Right lobe of liver (tissue), 6 donors: ENCODE data around the gene ATG7. TPM values are rescaled to one million over a fixed set of nuclear protein-coding genes. Genes with fewer than 3 reads are reported as not detected.

Experiments
- ATAC-seq, 4 donors: fragments of 200-7000 bp; cut with Tn5 transposase; one replicate each; pipeline ENCODE4 v1.9.1; 2020; ENCODE audit warnings: mild to moderate bottlenecking in 4 of 4, moderate library complexity in 4 of 4
- DNase-seq, 3 donors: peaks; one replicate each; pipeline ENCODE4 v3.0.0-alpha.2; 2020
- H3K27ac ChIP-seq, 3 donors: fragments of 200-600 bp; one replicate each; pipeline ENCODE4 v1.8.0; 2022
- H3K27me3 ChIP-seq, 2 donors: fragments of 200-600 bp; one replicate each; pipeline ENCODE4 v1.8.0; 2022
- H3K36me3 ChIP-seq, 4 donors: fragments of 200-600 bp; sonication (generic) in 1 of 4; one replicate each; pipeline versions ENCODE4 v1.5.1 to v1.8.0; 2017 to 2022; ENCODE audit warnings: control low read depth in 1 of 4
- H3K4me1 ChIP-seq, 4 donors: fragments of 200-600 bp; sonication (generic) in 1 of 4; one replicate each; pipeline versions ENCODE4 v1.5.1 to v1.8.0; 2017 to 2022; ENCODE audit warnings: control low read depth in 1 of 4
- H3K4me3 ChIP-seq, 3 donors: fragments of 200-600 bp; one replicate each; pipeline ENCODE4 v1.8.0; 2022
- H3K9me3 ChIP-seq, 4 donors: fragments of 200-600 bp; sonication (generic) in 1 of 4; one replicate each; pipeline versions ENCODE4 v1.5.1 to v1.8.0; 2017 to 2022; ENCODE audit warnings: control low read depth in 1 of 4
- POLR2A ChIP-seq: fragments of 450-650 bp; IDR thresholded peaks from one replicate; pipeline ENCODE4 v1.6.1; 2017; ENCODE audit warnings: antibody characterized with exemption, mild to moderate bottlenecking
- WGBS: methylation state at CpG from one replicate; pipeline ENCODE4 v1.1.6; 2018; ENCODE audit warnings: low coverage, low lambda C conversion rate; ENCODE audit not compliant: insufficient coverage; ENCODE audit errors: missing lambda C conversion rate; 5-methylcytosine and 5-hydroxymethylcytosine counted together
- intact Hi-C, 2 donors: fragments of 100-400 bp; cut with DNase I; formaldehyde crosslinking; loops; one replicate each; pipeline versions ENCODE4 v1.11.2 to v1.14.1; 2022
- total RNA-seq, 6 experiments: library from RNA; depleted of rRNA in 2 of 6; stranded (reverse); fragments of >200 nt in 2 of 6; fragmentation: NEBNext Ultra II Directional in 3 of 6; extraction: Animal tissue kit (Norgen Biotek cat#: 25700) in 3 of 6; gene quantifications; one replicate each; pipeline versions ENCODE4 v1.1.0 to v1.2.4, GENCODE V29; 2016 to 2023
- TF ChIP-seq, protein P1 (sequence below), 4 donors: fragments of 200-600 bp in 3 of 4; fragments of 450-650 bp in 1 of 4; IDR thresholded peaks; one replicate each; pipeline versions ENCODE4 v1.5.1 to v1.8.0; 2016 to 2022; ENCODE audit warnings: antibody characterized with exemption in 4 of 4, mild to moderate bottlenecking in 2 of 4
- donor health status: DM: no; HTN: yes; CAD: no.
- donor health status: DM: no; HTN: no; CAD: no.
- donor health status: DM: no; HTN: no; CAD: no.
- donor health status: DM: no; HTN: yes; CAD: no.
- donor health status: DM: no; HTN: yes; CAD: no.

The ATG7 gene
- total RNA-seq, 6 experiments from 2014 or later, result 13.6 to 21.1 (median 15.8) TPM

GRCh38 chr3:11364181-11364580 is 92.0 kb downstream of the ATG7 start:
- intact Hi-C loops, result no loop called here
- Histone ChIP-seq H3K4me1 (no peaks in the 10 kb centered on the region), H3K27me3 (no peaks in the 10 kb centered on the region)

DNA sequence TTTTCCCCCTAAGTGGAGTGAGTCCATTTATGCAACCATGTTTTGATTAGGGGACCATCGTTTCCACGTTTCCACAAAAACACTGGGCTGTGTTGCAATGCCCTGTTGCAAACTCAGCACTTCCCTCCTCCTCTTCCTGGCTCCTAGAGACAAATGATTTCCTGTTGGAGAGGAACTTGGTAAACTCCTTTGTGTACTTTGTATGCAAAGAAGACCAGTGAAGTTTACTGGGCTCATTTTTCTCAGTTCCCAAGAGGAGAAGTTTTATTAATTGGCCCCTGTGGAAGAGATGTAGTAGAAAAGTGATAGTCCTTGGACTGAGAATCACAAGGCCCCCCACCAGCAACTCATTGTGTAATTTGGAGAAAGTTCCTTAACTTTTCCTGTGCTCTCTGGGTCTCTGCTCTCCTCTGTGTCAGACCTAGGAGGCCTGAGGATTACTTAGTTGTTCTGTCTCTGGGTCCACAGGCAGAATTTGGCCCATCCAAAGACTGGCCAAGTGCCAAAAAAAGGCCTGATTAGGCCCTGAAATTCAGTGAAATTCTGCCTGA is 95.0 kb downstream of the ATG7 start:
- no peak for TF ChIP-seq POLR2A
- TF ChIP-seq, protein P1, sequence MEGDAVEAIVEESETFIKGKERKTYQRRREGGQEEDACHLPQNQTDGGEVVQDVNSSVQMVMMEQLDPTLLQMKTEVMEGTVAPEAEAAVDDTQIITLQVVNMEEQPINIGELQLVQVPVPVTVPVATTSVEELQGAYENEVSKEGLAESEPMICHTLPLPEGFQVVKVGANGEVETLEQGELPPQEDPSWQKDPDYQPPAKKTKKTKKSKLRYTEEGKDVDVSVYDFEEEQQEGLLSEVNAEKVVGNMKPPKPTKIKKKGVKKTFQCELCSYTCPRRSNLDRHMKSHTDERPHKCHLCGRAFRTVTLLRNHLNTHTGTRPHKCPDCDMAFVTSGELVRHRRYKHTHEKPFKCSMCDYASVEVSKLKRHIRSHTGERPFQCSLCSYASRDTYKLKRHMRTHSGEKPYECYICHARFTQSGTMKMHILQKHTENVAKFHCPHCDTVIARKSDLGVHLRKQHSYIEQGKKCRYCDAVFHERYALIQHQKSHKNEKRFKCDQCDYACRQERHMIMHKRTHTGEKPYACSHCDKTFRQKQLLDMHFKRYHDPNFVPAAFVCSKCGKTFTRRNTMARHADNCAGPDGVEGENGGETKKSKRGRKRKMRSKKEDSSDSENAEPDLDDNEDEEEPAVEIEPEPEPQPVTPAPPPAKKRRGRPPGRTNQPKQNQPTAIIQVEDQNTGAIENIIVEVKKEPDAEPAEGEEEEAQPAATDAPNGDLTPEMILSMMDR (IDR thresholded peaks at IDR 0.05), result no peak
- intact Hi-C loops, result no loop called here
- H3K27ac ChIP-seq, result peak overlapping the region in 2 of 3 donors; percentile 30 to 65

More at GRCh38 chr3:11364181-11364580, 92.0 kb downstream of the ATG7 start:
- WGBS, result 85% methylated on average over 2 of the region's 2 CpGs
- Histone ChIP-seq H3K4me3 (no peak overlapping the region), H3K36me3 (peaks cover 0 to 59% (median 4%) of the 10 kb centered on the region in 4 donors), H3K9me3 (no peaks in the 10 kb centered on the region), H3K27ac (no peak overlapping the region)
- ATAC-seq, result no peak
- no peak for DNase-seq
- no peak for TF ChIP-seq POLR2A
- TF ChIP-seq, protein P1 (IDR thresholded peaks at IDR 0.05), result no peak

DNA sequence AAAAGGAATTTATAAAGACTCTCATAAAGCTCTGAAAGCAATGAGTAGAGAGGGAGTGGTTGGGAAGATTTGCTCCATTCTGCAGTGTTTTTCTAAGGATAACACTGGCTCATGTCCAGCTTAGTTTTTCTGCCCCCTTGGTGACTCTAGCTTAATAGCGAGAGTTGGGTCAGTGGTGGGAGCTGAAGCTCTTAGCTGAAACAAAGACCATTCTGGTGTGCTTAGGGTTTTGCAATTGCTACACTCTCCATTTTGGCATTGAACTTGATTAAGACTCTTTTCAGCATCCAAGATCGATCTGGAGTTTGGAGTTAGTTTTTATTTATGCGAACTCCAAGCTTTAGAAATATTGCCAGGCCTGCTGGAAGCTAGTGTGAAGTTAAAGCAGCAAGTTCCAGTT is 98.0 kb downstream of the ATG7 start:
- intact Hi-C loops, result loop anchor here in 1 of 2 donors (10.0 kb wide), 1 partner anchor 285 kb away; no protein-coding TSS in a partner anchor
- no peaks in the 10 kb centered on the region for H3K9me3 ChIP-seq
- H3K27me3 ChIP-seq, result no peaks in the 10 kb centered on the region
- H3K4me3 ChIP-seq, result no peak overlapping the region
- ATAC-seq (no peak), DNase-seq (no peak)
- peaks cover 0 to 16% (median 0%) of the 10 kb centered on the region in 4 donors for H3K36me3 ChIP-seq
- 83% methylated on average over 3 of the region's 3 CpGs for WGBS
- no peak overlapping the region for H3K27ac ChIP-seq
- no peaks in the 10 kb centered on the region for H3K4me1 ChIP-seq
- TF ChIP-seq, protein P1 (IDR thresholded peaks at IDR 0.05), result no peak
- TF ChIP-seq POLR2A, result no peak

More for the DNA sequence above, 95.0 kb downstream of the ATG7 start:
- DNase-seq (no peak), ATAC-seq (peak; percentile 75 to 86 (median 79))
- Histone ChIP-seq H3K4me3 (no peak overlapping the region), H3K4me1 (no peaks in the 10 kb centered on the region), H3K9me3 (no peaks in the 10 kb centered on the region), H3K36me3 (peaks cover 0 to 39% (median 4%) of the 10 kb centered on the region in 4 donors), H3K27me3 (no peaks in the 10 kb centered on the region)
- WGBS, result 5% methylated on average over 2 of the region's 2 CpGs

GRCh38 chr3:11370966-11371365 is 98.8 kb downstream of the ATG7 start:
- no peaks in the 10 kb centered on the region for H3K4me1 ChIP-seq
- TF ChIP-seq, protein P1 (IDR thresholded peaks at IDR 0.05), result no peak
- no peak for TF ChIP-seq POLR2A
- H3K9me3 ChIP-seq, result no peaks in the 10 kb centered on the region
- no peak for DNase-seq
- H3K4me3 ChIP-seq, result no peak overlapping the region
- WGBS, result 92% methylated on average over 4 of the region's 4 CpGs
- no peak overlapping the region for H3K27ac ChIP-seq
- ATAC-seq, result no peak
- peaks cover 0 to 10% (median 0%) of the 10 kb centered on the region in 4 donors for H3K36me3 ChIP-seq
- H3K27me3 ChIP-seq, result no peaks in the 10 kb centered on the region
- intact Hi-C loops, result loop anchor here in 1 of 2 donors (10.0 kb wide), 1 partner anchor 284 kb away; no protein-coding TSS in a partner anchor
